HEK293T (cell line): ENCODE data around the gene TEP1.

Source experiments
- CTCF ChIA-PET: fragments of 350-600 bp; formaldehyde crosslinking; extraction: SDS; loops from one replicate; lab custom pipeline; 2021; ENCODE audit warnings: antibody characterized with exemption, inconsistent platforms; lab: Yijun Ruan, JAX
- POLR2A ChIA-PET: fragments of 350-600 bp; formaldehyde crosslinking; extraction: SDS; loops from one replicate; lab custom pipeline; 2020; ENCODE audit warnings: antibody characterized with exemption, inconsistent platforms; lab: Yijun Ruan, JAX
- DNase-seq: peaks from one replicate; pipeline ENCODE4 v3.0.0; 2012; ENCODE audit warnings: mixed read lengths; ENCODE audit errors: extremely low spot score
- ARNT ChIP-seq: fragments of 450-650 bp; IDR thresholded peaks from 2 replicates; pipeline ENCODE4 v1.6.1; 2017; ENCODE audit warnings: mild to moderate bottlenecking
- BHLHE40 ChIP-seq: fragments of 450-650 bp; IDR thresholded peaks from 2 replicates; pipeline ENCODE4 v1.6.1; 2016; ENCODE audit warnings: mild to moderate bottlenecking, moderate library complexity, borderline replicate concordance
- CTBP1 ChIP-seq: fragments of 450-650 bp; IDR thresholded peaks from 2 replicates; pipeline ENCODE4 v1.6.1; 2016; ENCODE audit warnings: borderline replicate concordance
- ELF4 ChIP-seq: fragments of 450-650 bp; IDR thresholded peaks from 2 replicates; pipeline ENCODE4 v1.6.1; 2017; ENCODE audit warnings: antibody characterized with exemption
- FOXA1 ChIP-seq: fragments of 450-650 bp; IDR thresholded peaks from 2 replicates; pipeline ENCODE4 v1.6.1; 2016; ENCODE audit warnings: mild to moderate bottlenecking
- FOXK2 ChIP-seq: fragments of 450-650 bp; IDR thresholded peaks from 2 replicates; pipeline ENCODE4 v1.6.1; 2016; ENCODE audit warnings: mild to moderate bottlenecking
- FOXM1 ChIP-seq: fragments of 450-650 bp; IDR thresholded peaks from 2 replicates; pipeline ENCODE4 v1.6.1; 2017; ENCODE audit warnings: mild to moderate bottlenecking, borderline replicate concordance
- HDGF ChIP-seq: fragments of 450-650 bp; IDR thresholded peaks from 2 replicates; pipeline ENCODE4 v1.6.1; 2017; ENCODE audit warnings: antibody characterized with exemption, borderline replicate concordance
- L3MBTL2 ChIP-seq: fragments of 450-650 bp; conservative IDR thresholded peaks from 2 replicates; pipeline ENCODE4 v1.6.1; 2016; ENCODE audit warnings: mild to moderate bottlenecking
- LEF1 ChIP-seq: fragments of 450-650 bp; IDR thresholded peaks from 2 replicates; pipeline ENCODE4 v1.6.1; 2017; ENCODE audit warnings: mild to moderate bottlenecking, borderline replicate concordance
- NFRKB ChIP-seq: fragments of 450-650 bp; IDR thresholded peaks from 2 replicates; pipeline ENCODE4 v1.6.1; 2016; ENCODE audit warnings: mild to moderate bottlenecking, moderate library complexity
- SP1 ChIP-seq: fragments of 450-650 bp; IDR thresholded peaks from 2 replicates; pipeline ENCODE4 v1.6.1; 2017
- SUZ12 ChIP-seq: fragments of 450-650 bp; IDR thresholded peaks from 2 replicates; pipeline ENCODE4 v1.6.1; 2016; ENCODE audit warnings: mild to moderate bottlenecking
- TARDBP ChIP-seq: fragments of 450-650 bp; IDR thresholded peaks from 2 replicates; pipeline ENCODE4 v1.6.1; 2016
- ZNF384 ChIP-seq: fragments of 450-650 bp; IDR thresholded peaks from 2 replicates; pipeline ENCODE4 v1.6.1; 2016
- TF ChIP-seq, protein P1 (sequence below): fragments of 450-650 bp; IDR thresholded peaks from 2 replicates; pipeline ENCODE4 v1.6.1; 2016

TEP1 gene

DNA sequence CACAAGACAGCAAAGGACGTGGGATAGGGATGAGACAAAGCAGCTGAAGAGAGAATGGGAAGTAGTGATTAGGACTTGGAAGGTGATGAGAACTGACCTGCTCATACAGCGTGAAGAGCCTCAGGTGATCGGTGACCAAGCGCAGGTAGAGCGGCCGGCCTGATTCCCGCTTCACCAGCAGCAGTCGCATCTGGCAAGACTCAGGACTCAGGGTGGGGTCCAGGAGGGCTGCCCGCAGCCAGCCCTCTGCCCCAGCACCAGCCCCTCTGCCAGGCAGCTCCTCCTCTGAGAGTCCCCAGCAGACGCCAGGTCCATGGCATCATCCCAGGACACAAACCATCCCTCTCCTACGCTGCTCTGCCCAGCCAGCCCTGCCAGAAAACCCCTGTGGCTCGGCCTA is 30.8 kb downstream of the TEP1 start:
- no peak for DNase-seq
- POLR2A ChIA-PET, result interaction anchor here (1.2 kb wide), 1 partner anchor 79 kb away, joined by 4 read pairs; the partner anchor contains the start of gene PIP4P1
- TF ChIP-seq FOXA1, result no peak
- CTCF ChIA-PET, result interaction anchor here (0.6 kb wide), 1 partner anchor 12 kb away, joined by 5 read pairs; no protein-coding TSS in a partner anchor

DNA sequence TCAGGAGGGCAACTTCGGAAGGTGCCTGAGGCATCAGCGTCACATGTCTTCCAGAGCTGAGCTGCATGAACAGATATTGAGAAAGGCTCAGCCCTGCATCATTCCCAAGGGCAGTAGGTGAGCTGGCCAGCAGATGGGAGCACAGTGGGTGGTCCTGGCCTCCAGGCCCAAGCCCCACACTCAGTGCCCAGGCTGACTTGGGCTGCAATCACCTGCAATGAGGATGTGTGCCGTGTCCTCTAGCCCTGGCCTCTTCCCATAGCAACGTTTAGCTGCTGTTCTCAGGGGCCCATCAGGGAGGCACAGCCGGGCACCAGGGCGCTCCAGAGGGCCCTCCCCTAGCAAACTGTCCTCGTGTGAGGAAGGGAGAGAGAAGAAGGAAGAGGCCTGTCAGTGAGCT is 32.0 kb downstream of the TEP1 start:
- TF ChIP-seq, protein P1, sequence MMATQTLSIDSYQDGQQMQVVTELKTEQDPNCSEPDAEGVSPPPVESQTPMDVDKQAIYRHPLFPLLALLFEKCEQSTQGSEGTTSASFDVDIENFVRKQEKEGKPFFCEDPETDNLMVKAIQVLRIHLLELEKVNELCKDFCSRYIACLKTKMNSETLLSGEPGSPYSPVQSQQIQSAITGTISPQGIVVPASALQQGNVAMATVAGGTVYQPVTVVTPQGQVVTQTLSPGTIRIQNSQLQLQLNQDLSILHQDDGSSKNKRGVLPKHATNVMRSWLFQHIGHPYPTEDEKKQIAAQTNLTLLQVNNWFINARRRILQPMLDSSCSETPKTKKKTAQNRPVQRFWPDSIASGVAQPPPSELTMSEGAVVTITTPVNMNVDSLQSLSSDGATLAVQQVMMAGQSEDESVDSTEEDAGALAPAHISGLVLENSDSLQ, result no peak
- no peak for TF ChIP-seq ARNT
- no peak for TF ChIP-seq FOXM1
- TF ChIP-seq L3MBTL2, result no peak
- no peak for TF ChIP-seq SP1
- TF ChIP-seq FOXA1, result no peak
- no peak for TF ChIP-seq ZNF384
- no peak for TF ChIP-seq ELF4
- no peak for TF ChIP-seq BHLHE40
- TF ChIP-seq HDGF, result no peak
- TF ChIP-seq FOXK2, result no peak
- DNase-seq, result no peak
- CTCF ChIA-PET, result no interaction called here
- POLR2A ChIA-PET, result interaction anchor here (1.2 kb wide), 1 partner anchor 80 kb away, joined by 4 read pairs; the partner anchor contains the start of gene PIP4P1

DNA sequence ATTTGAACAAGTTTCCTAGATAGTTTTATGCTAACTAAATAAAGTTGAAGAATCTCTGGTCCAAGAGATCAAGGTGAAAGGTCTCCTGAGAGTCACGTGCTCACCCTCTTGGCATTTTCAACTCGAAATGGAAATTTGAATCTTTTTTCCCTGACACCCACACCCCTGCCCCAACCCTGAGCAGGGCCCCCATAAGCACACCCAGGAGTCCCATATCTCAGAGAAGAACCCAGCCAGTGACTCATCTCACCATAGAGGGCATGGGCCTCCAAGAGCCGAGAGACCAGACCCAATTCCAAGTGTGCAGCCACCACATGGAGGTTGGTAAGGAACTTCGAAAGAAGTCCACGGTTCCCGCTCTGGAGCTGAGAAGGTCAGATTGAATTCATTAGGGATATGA is 32.6 kb downstream of the TEP1 start:
- ChIA-PET CTCF (no interaction called here), POLR2A (no interaction called here)
- no peak for DNase-seq
- TF ChIP-seq TARDBP (no peak), FOXK2 (no peak), CTBP1 (no peak), L3MBTL2 (no peak), FOXA1 (no peak), SUZ12 (no peak), SP1 (no peak), BHLHE40 (no peak), LEF1 (no peak), HDGF (no peak), ELF4 (no peak), ARNT (no peak), ZNF384 (no peak), NFRKB (no peak), FOXM1 (no peak)
- TF ChIP-seq, protein P1, result no peak

DNA sequence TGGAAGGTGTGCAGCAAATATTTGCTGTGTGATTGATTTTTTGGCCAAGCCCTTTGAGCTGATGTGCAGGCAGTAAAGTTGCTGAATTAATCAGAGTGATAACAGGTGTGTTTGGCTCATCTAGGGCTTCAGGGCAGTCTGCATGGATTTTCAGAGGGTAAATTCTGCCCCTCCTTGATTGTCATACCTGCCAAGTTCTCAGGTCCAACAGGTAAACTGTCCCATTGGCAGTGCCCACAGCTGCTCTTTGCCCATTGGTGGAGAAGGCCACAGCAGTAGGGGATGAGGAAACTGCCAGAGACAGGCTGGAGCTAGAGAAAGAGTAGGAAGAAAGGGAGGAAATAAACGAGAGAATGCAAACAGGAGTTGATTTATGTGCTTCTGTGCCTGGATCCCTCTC is 33.6 kb downstream of the TEP1 start:
- DNase-seq, result no peak
- ChIA-PET CTCF (no interaction called here), POLR2A (no interaction called here)
- TF ChIP-seq TARDBP (no peak), L3MBTL2 (no peak)

DNA sequence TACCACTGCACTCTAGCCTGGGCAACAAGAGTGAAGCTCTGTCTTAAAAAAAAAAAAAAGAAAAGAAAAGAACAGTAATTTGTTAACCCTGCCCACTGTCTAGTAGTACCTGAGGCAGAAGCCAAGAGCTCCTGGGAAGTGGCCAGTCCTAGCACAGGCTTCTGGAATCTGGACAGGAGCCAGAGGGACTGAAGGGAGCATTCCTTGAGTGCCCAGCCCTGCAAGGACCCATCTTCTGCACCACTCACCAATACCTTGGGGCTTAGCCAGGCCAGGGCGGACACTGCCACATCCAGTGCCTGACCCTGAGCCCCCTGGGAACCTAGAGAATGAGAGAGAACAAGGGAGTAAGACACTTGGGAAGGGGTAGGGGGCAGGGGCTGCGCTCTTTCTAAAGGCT is 36.1 kb downstream of the TEP1 start:
- POLR2A ChIA-PET, result no interaction called here
- CTCF ChIA-PET, result no interaction called here
- TF ChIP-seq ARNT, result no peak
- TF ChIP-seq TARDBP, result no peak
- no peak for TF ChIP-seq ELF4
- TF ChIP-seq LEF1, result no peak
- TF ChIP-seq HDGF, result no peak
- no peak for TF ChIP-seq SUZ12
- no peak for TF ChIP-seq FOXM1
- no peak for TF ChIP-seq FOXA1
- no peak for TF ChIP-seq SP1
- no peak for TF ChIP-seq CTBP1
- TF ChIP-seq NFRKB, result no peak
- no peak for TF ChIP-seq L3MBTL2
- TF ChIP-seq BHLHE40, result no peak
- no peak for TF ChIP-seq ZNF384
- no peak for TF ChIP-seq FOXK2
- TF ChIP-seq, protein P1, result no peak
- DNase-seq, result no peak

DNA sequence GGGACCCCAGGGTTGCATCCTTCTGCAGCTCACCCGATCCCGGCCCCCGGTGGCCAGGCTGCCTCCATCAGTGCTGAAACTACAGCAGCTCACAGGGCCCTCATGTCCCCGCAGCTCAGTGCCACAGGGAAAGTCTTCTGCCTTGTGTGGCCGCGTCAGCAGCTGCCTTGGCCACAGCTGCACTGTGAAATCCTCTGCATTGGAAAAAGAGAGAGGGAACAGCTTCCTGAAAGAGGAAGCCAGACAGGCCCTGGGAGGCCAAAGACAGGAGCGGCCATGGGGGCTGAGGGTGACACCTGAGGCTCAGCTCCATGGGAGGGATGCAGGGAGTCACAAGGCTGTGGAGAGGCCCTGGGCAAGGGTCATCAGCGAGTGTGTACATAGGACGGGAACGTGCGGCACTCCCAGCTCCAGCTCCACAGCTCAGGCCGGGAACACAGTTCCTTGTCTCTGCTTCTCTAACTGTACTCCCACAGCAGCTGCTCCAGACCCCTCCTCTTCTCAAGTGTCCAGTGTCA is 37.2 kb downstream of the TEP1 start:
- DNase-seq, result no peak
- CTCF ChIA-PET, result interaction anchor here (1.2 kb wide), 1 partner anchor 39 kb away, joined by 3 read pairs; no protein-coding TSS in a partner anchor
- POLR2A ChIA-PET, result interaction anchor here (0.9 kb wide), 1 partner anchor 33 kb away, joined by 3 read pairs; the partner anchor contains the start of gene PARP2
- TF ChIP-seq FOXA1 (no peak), ARNT (no peak), ZNF384 (no peak), TARDBP (no peak), FOXK2 (no peak), CTBP1 (no peak), SUZ12 (no peak), HDGF (no peak), BHLHE40 (no peak), FOXM1 (no peak), LEF1 (no peak), ELF4 (no peak), SP1 (no peak)
